NOMO-1 treated with DMSO at 0.1 percent for 48 hours (cell line): ENCODE data around the gene YPEL1.

Experiments used
- DNase-seq: peaks from one replicate; lab custom pipeline; 2025; ENCODE audit not compliant: unreplicated experiment; lab: John Stamatoyannopoulos, UW

Gene YPEL1

DNA sequence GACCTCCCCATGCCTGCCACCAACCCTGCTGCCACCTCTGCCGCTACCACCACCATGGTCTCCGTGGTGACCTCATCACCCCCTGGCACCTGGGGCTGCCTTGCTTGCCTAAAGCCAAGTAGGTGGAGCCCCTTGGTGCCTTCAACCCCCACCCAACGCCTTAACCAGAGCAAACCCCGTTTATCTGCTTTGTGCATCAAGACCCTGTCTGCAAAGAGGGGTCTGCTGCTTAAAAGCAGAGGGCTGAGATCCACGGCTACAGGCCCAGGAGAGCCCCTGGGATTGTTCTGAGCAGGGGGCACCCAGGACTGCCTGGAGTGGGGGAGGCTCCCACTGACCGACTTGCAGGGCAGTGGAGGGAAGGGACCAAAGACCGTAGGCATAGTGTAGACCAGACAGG lies 74.7 kb downstream of the YPEL1 start:
- DNase-seq, result no peak

DNA sequence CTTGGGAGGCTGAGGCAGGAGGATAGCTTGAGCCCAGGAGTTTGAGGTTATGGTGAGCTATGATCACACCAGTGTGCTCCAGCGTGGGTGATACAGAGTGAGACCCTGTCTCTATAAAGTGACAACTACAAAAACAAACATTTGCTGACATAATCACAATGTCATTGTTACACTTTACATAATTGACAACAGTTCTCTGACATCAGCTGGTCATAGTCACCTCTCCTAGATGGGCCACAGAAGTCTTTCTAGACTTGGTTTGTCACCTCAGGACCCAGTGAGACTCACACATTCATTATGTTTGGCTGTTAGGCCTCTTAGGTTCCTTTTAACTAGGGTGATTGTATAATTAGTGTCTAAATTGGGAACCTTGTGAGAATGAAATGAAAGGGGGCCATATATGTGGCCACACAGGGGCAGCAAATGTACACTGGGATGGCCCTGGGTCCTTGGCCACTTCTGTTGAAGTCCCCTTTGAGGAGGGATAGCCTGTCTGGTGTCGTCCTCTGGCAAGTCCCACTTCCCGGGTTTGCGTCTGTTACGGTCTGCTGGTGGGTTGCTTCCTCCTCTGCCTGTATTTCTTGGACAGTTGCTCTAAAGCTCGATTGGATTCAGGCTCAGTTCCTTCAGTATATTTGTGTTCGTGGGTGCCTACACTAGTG lies 75.6 kb downstream of the YPEL1 start:
- no peak for DNase-seq

DNA sequence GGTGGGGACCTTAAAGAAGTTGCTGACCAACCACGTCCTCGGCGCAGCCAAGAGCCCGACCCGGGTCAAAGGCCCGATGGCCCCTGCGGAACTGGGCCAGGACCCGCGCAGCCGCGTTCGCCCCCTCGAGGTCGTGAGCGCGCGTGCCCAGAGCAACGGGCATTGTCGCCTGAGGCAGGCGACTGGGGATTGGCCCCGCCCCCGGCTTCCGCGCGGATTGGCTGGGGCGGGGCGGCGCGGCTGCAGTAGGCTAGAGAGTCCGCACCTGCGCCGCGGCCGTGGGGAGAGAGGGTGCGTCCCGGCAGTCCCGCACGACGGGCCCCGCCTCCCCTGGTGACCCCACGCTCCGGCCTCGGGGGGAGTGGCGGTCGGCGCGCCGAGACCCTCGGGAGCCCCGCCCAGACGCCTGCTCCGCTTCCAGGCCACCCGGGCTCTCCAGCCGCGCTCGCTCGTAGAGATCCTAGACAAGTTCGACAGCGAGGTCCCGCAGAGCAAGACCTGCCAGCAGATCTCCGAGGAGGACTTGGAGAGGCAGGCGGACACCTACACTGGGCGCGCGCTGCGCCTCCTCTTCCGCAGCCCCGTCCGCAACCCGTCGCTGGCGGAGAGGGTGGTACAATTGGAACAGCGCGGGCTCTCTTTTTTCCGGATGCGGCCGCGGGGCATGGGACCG lies 78.1 kb downstream of the YPEL1 start:
- DNase-seq, result peak; percentile 75

DNA sequence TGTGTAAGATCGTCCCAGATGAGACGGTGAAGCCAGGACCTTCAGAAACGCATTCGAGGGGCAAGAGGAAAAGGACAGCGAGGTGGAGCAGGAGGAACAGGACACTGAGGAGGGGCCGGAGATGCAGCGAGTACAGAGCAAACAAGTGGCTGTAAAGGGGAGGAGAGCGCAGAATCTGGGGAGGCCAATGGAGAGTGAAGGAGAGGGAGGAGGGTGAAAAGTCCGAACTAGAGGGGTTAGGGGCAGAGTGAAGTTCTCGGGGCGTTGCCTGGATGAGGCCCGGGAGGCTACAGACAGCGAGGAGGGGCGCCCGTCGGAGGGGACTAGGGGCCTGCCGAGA lies 78.6 kb downstream of the YPEL1 start:
- no peak for DNase-seq

DNA sequence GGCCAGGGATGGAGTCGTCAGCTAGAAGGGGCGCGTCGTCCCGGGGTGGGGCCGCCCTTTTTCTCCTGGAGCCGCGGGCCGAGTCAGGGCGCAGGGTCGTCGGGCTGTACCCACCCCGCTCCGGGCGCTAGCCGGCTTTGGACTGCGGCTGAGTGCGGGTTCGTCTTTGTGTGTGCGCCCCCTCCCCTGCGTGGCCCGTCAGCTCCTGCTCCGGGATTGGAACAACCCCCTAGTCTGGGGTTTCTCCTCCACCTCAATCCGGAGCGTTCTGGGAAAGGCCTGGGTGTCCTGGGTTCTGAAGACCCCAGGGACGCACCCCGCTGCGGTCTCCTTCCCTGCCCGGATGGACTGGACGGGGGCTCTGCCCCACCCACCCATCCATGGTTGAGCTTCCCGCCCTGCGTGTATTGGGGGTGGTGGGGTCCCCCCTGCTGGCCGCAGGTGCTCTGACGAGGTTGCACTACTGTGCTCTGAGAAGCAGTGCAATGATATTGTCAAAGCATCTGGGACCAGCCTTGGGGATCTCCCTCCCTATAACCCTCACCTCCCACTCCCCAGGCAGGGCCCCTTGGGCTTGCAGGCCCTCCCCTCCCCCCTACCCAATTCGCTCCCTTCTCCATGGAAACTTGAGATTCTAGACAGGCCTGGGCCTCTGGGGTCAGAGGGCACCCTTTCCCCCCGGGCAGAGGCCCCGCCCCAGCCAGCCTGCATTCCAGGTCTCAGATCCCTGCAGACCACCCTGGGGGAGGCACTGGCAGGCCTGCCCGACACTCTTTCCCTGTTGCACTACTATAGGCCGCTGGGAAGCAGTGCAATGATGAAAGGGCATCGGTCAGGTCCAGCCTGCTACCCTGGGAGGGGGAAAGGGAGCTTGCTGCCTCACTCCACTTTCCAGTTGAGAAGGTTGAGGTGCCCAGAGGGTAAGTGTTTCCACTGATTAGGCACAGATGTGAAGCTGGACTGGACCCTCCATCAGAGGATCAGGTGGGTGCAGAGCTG lies 82.7 kb downstream of the YPEL1 start:
- no peak for DNase-seq

DNA sequence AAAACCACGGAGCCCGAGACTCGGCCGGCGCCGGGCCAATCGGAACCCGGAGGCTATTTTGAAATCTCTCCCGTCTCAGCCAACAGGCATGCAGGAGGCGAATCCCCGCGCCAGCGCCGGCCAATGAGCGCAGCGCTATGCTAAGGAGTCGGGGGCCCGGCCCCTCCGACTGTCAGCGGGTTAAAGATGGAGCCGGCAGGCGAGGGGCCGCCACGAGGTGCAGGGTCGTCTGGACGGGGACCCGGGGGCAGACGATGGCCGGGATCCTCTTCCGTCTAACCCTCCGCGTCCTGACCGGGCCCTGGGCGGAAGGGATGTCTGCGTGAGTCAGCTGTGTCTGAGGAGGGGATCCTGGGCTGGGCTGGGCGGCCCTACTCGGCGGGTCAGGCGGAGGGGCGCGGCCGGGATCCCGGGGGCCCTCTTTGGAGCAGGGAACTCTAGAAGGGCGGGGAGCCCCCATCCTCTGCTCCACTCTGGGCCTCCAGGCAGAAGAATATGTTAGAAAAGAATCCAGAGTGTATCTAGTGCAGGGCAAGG lies 83.5 kb downstream of the YPEL1 start:
- DNase-seq, result peak; percentile 88

DNA sequence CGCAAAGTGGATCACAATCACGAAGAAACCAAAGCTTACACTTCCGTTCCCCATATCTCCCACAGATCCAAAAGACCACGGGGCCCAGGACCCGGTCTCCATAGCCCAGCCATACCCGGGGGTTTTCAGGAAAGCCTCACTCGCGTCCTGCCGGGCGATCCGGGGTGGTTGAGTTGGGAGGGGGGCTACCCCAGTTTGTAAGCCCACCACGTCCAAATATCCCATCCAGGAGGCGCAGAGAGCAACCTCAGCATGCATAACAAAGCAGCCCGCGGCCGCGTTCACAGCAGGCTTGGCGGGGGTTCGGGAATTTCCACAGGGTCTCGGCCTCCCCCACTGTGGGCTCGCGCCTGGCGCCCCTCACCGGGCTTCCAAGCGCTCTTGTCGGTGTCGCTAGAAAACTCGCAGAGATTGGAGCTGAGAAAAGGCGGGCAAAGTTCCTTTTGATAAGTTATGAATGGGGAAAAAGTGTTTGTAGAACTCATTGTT lies 84.0 kb downstream of the YPEL1 start:
- no peak for DNase-seq

DNA sequence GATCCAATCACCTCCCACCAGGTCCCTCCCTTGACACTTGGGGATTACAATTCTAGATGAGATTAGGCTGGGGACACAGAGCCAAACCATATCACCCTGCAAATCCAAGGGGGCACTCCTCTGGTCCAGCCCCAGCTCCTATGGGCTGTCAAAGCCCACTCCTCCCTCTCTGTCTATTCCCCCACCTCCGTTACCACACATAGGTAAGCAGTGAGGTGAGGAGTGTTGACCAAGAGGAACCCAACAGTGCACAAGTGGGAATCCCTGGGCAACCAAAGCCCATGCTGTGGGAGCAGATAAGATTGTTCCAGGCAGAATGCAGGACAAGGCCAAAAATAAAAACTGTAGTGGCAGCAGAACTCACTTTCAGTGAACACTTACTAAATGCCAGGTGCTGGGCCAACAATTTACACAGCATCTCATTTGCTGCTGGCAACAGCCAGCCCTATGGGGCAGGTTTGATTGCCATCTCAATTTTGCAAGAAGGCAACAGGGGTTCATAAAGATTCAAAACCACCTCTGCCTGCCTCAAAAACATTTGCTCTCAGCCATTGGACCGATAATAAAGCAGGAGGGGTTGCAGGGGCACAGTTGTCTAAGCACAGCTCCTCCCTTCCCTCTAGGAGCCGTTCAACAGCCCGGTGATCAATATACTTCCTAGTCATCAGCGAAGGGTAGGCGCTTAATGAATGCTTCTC lies 84.6 kb downstream of the YPEL1 start:
- DNase-seq, result peak; percentile 7

DNA sequence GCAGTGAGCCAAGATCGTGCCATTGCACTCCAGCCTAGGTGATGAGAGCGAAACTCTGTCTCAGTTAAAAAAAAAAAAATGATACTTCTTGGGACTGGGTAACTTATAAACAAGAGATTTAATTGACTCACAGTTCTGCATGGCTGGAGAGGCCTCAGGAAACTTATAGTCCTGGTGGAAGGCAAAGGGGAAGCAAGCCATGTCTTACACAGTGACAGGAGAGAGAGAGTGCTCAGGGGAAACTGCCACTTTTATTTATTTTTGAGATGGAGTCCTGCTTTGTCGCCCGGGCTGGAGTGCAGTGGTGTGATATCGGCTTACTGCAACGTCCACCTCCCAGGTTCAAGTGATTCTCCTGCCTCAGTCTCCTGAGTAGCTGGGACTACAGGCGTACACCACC lies 85.3 kb downstream of the YPEL1 start:
- DNase-seq, result no peak
